Stimulated activated CD8-positive, alpha-beta memory T cell treated with anti-CD3 and anti-CD28 coated beads, Interleukin-2, amount 100 ng/mL, for 1 hour (primary cell): ENCODE results near the gene SLC30A9.

Experiments
- DNase-seq, 2 donors: peaks; one replicate each; pipeline ENCODE4 v3.0.0-alpha.2; 2020; ENCODE audit warnings: low read depth in 2 of 2

The SLC30A9 gene

DNA sequence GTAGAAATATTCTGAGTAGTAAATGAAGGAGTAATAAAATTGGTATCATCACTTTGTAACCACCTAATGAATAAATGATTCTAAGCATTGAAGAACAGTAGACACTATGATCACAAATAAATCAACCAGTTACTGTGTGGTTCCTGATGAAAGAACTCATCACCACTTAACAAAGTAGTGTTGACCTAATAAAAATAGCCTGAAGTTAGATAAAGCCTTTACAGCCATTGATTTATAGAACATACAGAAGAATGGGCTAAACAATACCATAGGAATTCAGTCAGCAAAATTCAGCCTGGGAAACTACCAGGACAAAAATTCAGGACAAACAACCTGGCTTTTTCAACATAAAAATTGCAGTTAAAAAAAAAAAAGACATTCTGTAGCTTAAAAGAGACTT is 9.0 kb downstream of the SLC30A9 start:
- DNase-seq, result no peak

- no peak for DNase-seq
These were observed 17.9 kb downstream of the SLC30A9 start for GRCh38 chr4:42008011-42008786.

DNA sequence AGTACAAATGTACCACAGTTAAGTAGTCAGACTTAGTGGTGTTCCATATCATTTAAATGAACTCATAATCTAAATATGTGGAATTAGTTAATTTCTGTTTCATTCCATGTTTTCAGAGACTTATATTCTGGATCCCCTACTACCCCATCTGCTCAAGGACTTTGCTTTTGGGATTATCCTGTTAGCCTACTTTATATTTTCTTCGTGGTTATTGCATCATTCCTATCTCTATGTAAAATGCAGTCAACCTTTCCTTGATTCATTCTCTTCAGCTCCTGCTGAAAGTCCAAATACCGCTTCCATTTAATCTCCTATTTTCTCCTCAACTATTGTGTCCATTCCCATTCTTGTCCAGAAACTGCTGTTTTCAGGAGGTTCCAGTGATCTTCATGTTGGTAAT is 25.1 kb downstream of the SLC30A9 start:
- DNase-seq, result no peak

- no peak for DNase-seq
These were observed 28.1 kb downstream of the SLC30A9 start for GRCh38 chr4:42018451-42018850.

- no peak for DNase-seq
These were observed 58.1 kb downstream of the SLC30A9 start for GRCh38 chr4:42048394-42048793.

- DNase-seq, result no peak
These were observed 60.4 kb downstream of the SLC30A9 start for GRCh38 chr4:42050516-42051249.

DNA sequence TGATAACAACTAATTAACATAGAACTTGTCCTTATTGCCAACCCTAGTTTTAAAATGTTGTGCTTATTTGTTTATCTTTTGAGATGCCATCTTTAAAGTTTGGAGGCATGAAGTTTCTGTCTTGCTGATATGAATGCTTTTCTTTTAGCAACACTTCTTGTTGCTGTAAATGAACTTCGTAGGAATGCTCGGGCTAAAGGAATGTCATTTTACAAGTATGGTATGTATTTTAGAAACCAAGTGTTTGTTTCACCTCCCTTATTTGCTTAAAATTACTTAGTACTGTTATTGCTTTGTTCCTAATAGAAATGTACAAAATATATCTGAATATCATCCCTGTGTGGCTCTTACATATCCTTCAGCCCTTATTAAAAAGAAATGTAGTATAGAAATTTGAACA is 76.1 kb downstream of the SLC30A9 start:
- no peak for DNase-seq

DNA sequence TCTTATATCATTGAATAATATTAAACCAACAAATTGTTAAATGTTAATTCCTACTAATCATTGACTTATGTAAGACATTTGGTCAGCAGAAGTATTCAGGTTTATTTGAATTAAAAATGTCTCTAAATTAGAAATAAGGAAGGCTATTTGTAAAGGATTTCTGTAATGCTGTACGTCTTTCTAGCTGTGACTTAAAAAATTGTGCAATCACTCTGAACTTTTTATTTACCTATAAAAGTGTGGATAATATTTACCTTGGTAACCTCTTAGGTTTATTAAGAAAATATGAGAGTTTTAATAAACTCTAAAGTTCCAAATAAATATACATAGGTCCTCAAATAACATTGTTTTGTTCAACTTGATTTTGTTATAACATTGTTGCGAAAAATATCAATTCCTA is 76.9 kb downstream of the SLC30A9 start:
- DNase-seq, result no peak

DNA sequence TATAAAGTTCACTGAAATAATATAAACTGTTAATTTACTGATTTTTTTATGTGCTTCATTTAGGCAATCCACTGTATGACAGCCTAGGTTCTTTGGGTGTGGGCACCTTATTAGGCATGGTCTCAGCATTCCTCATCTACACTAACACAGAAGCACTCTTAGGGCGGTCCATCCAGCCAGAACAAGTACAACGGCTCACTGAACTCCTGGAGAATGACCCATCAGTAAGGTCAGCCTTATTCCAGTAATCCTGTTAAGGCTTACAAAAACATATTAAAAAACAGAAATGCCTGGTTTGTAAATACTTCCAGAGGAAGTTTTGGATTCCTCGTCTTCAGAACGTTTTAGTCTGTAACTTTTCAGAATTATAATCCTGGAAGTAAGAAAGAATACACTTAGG is 80.1 kb downstream of the SLC30A9 start:
- no peak for DNase-seq

- no peak for DNase-seq
These were observed 84.0 kb downstream of the SLC30A9 start for GRCh38 chr4:42074294-42074693.

DNA sequence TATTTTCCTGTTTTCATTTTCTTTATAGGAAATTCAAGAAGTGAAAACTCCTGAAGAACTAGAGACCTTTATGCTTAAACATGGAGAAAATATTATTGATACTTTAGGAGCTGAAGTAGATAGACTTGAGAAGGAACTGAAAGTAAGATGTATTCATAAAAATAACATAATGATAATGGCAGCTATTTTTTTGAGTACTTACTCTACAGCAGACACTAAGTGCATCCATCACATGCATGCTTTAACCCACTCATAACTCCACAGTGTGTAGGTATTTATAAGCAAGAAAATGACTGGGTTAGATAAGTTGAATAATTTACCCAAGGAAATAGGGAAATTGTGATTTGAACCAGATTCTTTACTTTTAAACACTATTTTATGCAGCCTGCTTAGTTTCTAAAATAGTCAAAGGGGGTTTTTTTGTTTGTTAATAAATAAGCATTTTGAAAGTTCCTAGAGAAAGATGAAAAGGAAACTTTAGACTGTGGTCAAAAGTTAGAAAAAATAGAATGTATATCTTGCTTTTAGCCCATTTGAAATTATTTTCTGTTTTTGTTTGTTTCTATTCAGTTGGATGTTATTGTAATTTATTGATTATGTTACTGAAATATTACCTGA is 88.0 kb downstream of the SLC30A9 start:
- no peak for DNase-seq

DNA sequence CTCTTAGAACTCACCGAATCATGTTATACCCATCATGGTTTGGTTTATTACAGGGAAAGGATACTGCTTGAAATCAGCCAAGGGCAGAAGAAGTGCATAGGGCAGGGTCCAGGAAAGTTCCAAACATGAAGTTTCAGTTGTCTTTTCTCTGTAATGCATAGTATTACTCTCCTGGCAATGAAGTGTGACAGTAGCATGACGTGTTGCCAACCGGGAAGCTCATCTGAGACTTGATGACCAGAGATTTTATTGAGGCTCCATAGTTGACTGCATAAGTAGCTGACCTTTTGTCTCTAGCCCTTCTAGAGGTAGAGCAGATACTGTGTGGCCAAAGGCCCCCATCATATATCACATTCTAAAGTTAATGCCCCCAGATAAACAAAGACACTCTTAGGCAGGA is 90.0 kb downstream of the SLC30A9 start:
- no peak for DNase-seq

DNA sequence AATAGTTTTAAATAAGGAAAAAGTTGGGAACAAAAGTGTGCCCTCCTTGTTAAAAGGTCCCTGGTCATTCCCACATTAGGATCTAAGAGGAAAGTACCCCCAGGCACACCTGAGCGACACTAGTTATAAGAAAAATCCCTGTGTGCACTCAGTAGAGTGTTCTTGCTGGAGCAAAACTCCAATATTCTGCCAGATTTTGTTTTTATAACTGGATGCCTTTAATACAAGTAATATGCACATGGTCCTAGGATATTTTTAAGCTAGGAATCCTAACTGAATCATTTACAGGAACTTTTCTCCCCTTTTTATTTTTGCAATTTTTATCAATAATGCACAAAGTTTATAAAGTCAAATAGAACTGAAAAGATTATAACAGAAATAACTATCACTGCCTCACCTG is 93.5 kb downstream of the SLC30A9 start:
- no peak for DNase-seq

GRCh38 chr4:42088386-42088785 is 98.1 kb downstream of the SLC30A9 start:
- no peak for DNase-seq

GRCh38 chr4:42101446-42101975 is 111.2 kb downstream of the SLC30A9 start:
- DNase-seq, result no peak

GRCh38 chr4:42104521-42104920 is 114.2 kb downstream of the SLC30A9 start:
- no peak for DNase-seq

- no peak for DNase-seq
These were observed 122.5 kb downstream of the SLC30A9 start for GRCh38 chr4:42112846-42113245.

GRCh38 chr4:42119886-42120285 is 129.6 kb downstream of the SLC30A9 start:
- no peak for DNase-seq

- DNase-seq, result no peak
These were observed 131.9 kb downstream of the SLC30A9 start for GRCh38 chr4:42122237-42122636.

DNA sequence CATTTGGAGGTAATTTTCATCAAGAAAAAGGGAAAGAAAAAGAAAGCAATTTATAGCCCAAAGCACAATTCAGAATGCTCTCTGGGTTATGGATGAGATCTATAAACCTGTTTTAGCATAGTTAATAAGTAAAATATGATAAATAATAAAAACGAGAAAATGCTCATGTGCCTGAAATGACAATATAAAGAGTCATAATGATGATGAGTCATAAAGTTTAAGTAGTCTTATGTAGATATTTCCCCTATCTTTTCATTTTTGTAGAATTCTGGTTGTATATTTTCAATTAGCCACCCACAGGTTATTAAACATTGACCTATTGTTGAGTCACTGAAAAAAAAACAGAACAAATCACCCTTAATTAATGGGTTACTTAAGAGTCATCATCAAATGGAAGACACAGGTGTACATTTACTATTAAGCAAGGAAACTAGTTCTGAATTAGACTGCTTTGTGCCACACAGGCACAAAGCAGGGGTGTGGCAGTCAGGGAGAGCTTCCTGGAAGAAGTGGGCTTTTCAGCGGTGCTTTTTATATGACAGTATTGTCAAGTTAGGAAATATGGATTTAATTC is 132.8 kb downstream of the SLC30A9 start:
- DNase-seq, result no peak

GRCh38 chr4:42132099-42132498 is 141.8 kb downstream of the SLC30A9 start:
- no peak for DNase-seq

GRCh38 chr4:42133006-42133405 is 142.7 kb downstream of the SLC30A9 start:
- DNase-seq, result no peak
